HepG2 (cell line): ENCODE results near the gene SLC22A23. TPM values are rescaled to one million over a fixed set of nuclear protein-coding genes. Genes with fewer than 3 reads are reported as not detected.

Experiments
- ATAC-seq: fragments of 200-7000 bp; cut with Tn5 transposase; 3 replicates; pipeline ENCODE4 v1.9.1; 2020; ENCODE audit warnings: mild to moderate bottlenecking, moderate library complexity
- BruUV-seq: library from RNA; stranded (reverse); fragments of 400-500 nt; replicated peaks from 2 replicates; lab custom pipeline; 2021; lab: Mats Ljungman, UMichigan
- CTCF ChIA-PET: fragments of 300-600 bp; formaldehyde crosslinking; extraction: SDS; loops from one replicate; lab custom pipeline; 2021; ENCODE audit warnings: low total read pairs, inconsistent platforms, low intra/inter-chr PET ratio; lab: Yijun Ruan, JAX
- POLR2A ChIA-PET: fragments of 350-600 bp; sonication (Branson Sonifier 250); formaldehyde crosslinking; loops from one replicate; lab custom pipeline; 2020; ENCODE audit warnings: antibody characterized with exemption, inconsistent platforms; lab: Yijun Ruan, JAX
- DNase-seq: peaks from one replicate; pipeline ENCODE4 v3.0.0-alpha.2; 2015; ENCODE audit warnings: low spot score
- FAIRE-seq: peaks from 3 replicates; lab custom pipeline; 2011; peaks lifted over from hg19 to GRCh38; lab: Jason Lieb, UNC
- H2AFZ ChIP-seq: one replicate; pipeline ENCODE4 v1.6.1; 2011; ENCODE audit warnings: low read length, inconsistent platforms
- H3K27ac ChIP-seq: fragments of 300-600 bp; 3 replicates; pipeline ENCODE4 v1.8.0; 2011; ENCODE audit warnings: mixed run types, mild to moderate bottlenecking, mixed read lengths, low read length, inconsistent platforms; ENCODE audit not compliant: insufficient read depth; ENCODE audit errors: extremely low read length
- H3K27me3 ChIP-seq, 2 experiments: fragments of 200-600 bp in 1 of 2; 2 replicates in 1 of 2; 3 replicates in 1 of 2; pipeline versions ENCODE4 v1.6.0 to v1.8.0; 2011; ENCODE audit warnings: low read length in 2 of 2, mild to moderate bottlenecking in 2 of 2, moderate library complexity in 2 of 2, inconsistent platforms in 1 of 2; ENCODE audit not compliant: insufficient read depth in 2 of 2, control insufficient read depth in 1 of 2
- H3K36me3 ChIP-seq, 2 experiments: fragments of 200-600 bp in 1 of 2; replicated peaks in 1 of 2; 2 replicates in 1 of 2; 3 replicates in 1 of 2; pipeline versions ENCODE4 v1.5.1 to v1.8.0; 2011; ENCODE audit warnings: low read length in 2 of 2, inconsistent platforms in 1 of 2; ENCODE audit not compliant: insufficient read depth in 2 of 2, control insufficient read depth in 1 of 2
- H3K4me1 ChIP-seq: 2 replicates; pipeline ENCODE4 v1.5.1; 2012; ENCODE audit warnings: low read length, inconsistent platforms; ENCODE audit not compliant: insufficient read depth
- H3K4me2 ChIP-seq: 2 replicates; pipeline ENCODE4 v1.6.0; 2011; ENCODE audit warnings: low read depth, low read length, inconsistent platforms
- H3K4me3 ChIP-seq, 3 experiments: fragments of 200-600 bp in 1 of 3; sonication (generic), shearing (Covaris generic) in 1 of 3; replicated peaks in 1 of 3; 2 replicates each; pipeline ENCODE4 v1.5.1; 2011 to 2016; ENCODE audit warnings: low read length in 3 of 3, inconsistent platforms in 2 of 3, low read depth in 2 of 3, mild to moderate bottlenecking in 2 of 3, control low read depth in 1 of 3, mixed read lengths in 1 of 3; ENCODE audit not compliant: insufficient read depth in 1 of 3
- H3K79me2 ChIP-seq: one replicate; pipeline ENCODE4 v1.6.1; 2011; ENCODE audit warnings: low read length, inconsistent platforms; ENCODE audit not compliant: insufficient read depth
- H3K9ac ChIP-seq: 2 replicates; pipeline ENCODE4 v1.6.0; 2011; ENCODE audit warnings: mild to moderate bottlenecking, low read depth, low read length, inconsistent platforms; ENCODE audit not compliant: insufficient read depth
- H3K9me3 ChIP-seq: 2 replicates; pipeline ENCODE4 v1.5.1; 2012; ENCODE audit warnings: mild to moderate bottlenecking, low read length
- H4K20me1 ChIP-seq: 2 replicates; pipeline ENCODE4 v1.6.0; 2011; ENCODE audit warnings: inconsistent platforms, mild to moderate bottlenecking, low read length, moderate library complexity; ENCODE audit not compliant: insufficient read depth
- AKAP8 ChIP-seq: sonication (generic); formaldehyde crosslinking; IDR thresholded peaks from 2 replicates; pipeline ENCODE4 v1.5.1; 2020; ENCODE audit warnings: mild to moderate bottlenecking, missing genetic modification reagents
- ATF6 ChIP-seq: sonication (generic); formaldehyde crosslinking; conservative IDR thresholded peaks from 2 replicates; pipeline ENCODE4 v1.4.0; 2020; ENCODE audit warnings: missing genetic modification reagents
- IKZF4 ChIP-seq: sonication (generic); formaldehyde crosslinking; IDR thresholded peaks from 2 replicates; pipeline ENCODE4 v1.5.1; 2020; ENCODE audit warnings: borderline replicate concordance, mild to moderate bottlenecking, low read depth, missing genetic modification reagents; ENCODE audit errors: not compliant biosample characterization
- NFAT5 ChIP-seq: sonication (generic); formaldehyde crosslinking; IDR thresholded peaks from 2 replicates; pipeline ENCODE4 v1.4.0; 2020; ENCODE audit warnings: missing genetic modification reagents
- RELA ChIP-seq: sonication (generic); formaldehyde crosslinking; IDR thresholded peaks from 2 replicates; pipeline ENCODE4 v1.4.0; 2020; ENCODE audit warnings: missing genetic modification reagents
- TBP ChIP-seq: sonication (generic); formaldehyde crosslinking; IDR thresholded peaks from 2 replicates; pipeline ENCODE4 v1.5.0; 2020; ENCODE audit warnings: missing genetic modification reagents
- ZBTB44 ChIP-seq: sonication (generic); formaldehyde crosslinking; IDR thresholded peaks from 2 replicates; pipeline ENCODE4 v1.4.0; 2020; ENCODE audit warnings: missing genetic modification reagents
- ZBTB7A ChIP-seq: sonication (generic); formaldehyde crosslinking; IDR thresholded peaks from 2 replicates; pipeline ENCODE4 v1.8.0; 2022; ENCODE audit warnings: mild to moderate bottlenecking, missing genetic modification reagents
- ZNF280D ChIP-seq: sonication (generic); formaldehyde crosslinking; IDR thresholded peaks from 2 replicates; pipeline ENCODE4 v1.5.1; 2020; ENCODE audit warnings: mild to moderate bottlenecking, missing genetic modification reagents
- ZNF337 ChIP-seq: sonication (generic); formaldehyde crosslinking; IDR thresholded peaks from 2 replicates; pipeline ENCODE4 v1.5.1; 2020; ENCODE audit warnings: missing genetic modification reagents, low read depth, mild to moderate bottlenecking, borderline replicate concordance
- WGBS: methylation state at CpG from one replicate; pipeline ENCODE4 v1.1.6; 2017; ENCODE audit warnings: low lambda C conversion rate; 5-methylcytosine and 5-hydroxymethylcytosine counted together
- in situ Hi-C: cut with HindIII; loops from 2 replicates; pipeline ENCODE4 v1.10.0; 2017; ENCODE audit warnings: low pct_unique_long_range_greater_than_20kb; ENCODE audit not compliant: extremely low pct_ligation_motif_present
- intact Hi-C: fragments of 100-400 bp; cut with micrococcal nuclease; formaldehyde crosslinking; loops from one replicate; pipeline ENCODE4 v1.10.0; 2022; ENCODE audit not compliant: unreplicated experiment
- polyA plus RNA-seq, 8 experiments: library from polyadenylated mRNA; depleted of rRNA in 3 of 8; stranded (reverse) in 7 of 8; unstranded in 1 of 8; fragments of >200 nt; fragmentation: Illumina TruSeq in 4 of 8; extraction: Trizol in 4 of 8; gene quantifications; 2 replicates each; pipeline versions ENCODE4 v1.2.1 to v1.2.3, GENCODE V29; 2011 to 2016; ENCODE audit warnings: low read depth in 4 of 8, missing spikeins in 1 of 8, mixed read lengths in 1 of 8; ENCODE audit not compliant: insufficient read depth in 1 of 8
- total RNA-seq, 5 experiments: library from RNA; depleted of rRNA; stranded (reverse); fragments of >200 nt; fragmentation: Illumina TruSeq; extraction: Trizol; gene quantifications; 2 replicates each; pipeline ENCODE4 v1.2.3, GENCODE V29; 2016; ENCODE audit warnings: low read depth in 1 of 5

The SLC22A23 gene
- total and polyA plus RNA-seq, 2 of the 13 experiments (the other 11 are each of a cell fraction or from before 2014, with no cell fraction given), result 11.8 to 17.5 TPM

GRCh38 chr6:3356056-3356823, 100.6 kb downstream of the SLC22A23 start:
- peak; percentile 56 for ATAC-seq
- peak overlapping the region; percentile 80 for H3K9ac ChIP-seq
- peak overlapping the region; percentile 98 for H3K27ac ChIP-seq
- H3K9me3 ChIP-seq, result no peaks in the 10 kb centered on the region
- BruUV-seq, result TSS peak; percentile 89
- peak; percentile 65 for DNase-seq
- peak overlapping the region; percentile 12 to 47 (median 17); a peak in 5 of 6 replicates for H3K4me3 ChIP-seq
- ChIA-PET CTCF (no interaction called here), POLR2A (interaction anchor here (1.1 to 4.4 kb wide), 12 partner anchors 10 to 557 kb away, joined by 3 to 68 read pairs (median 8); partner anchors contain the start of gene SLC22A23)
- 7% methylated on average over 24 of the region's 24 CpGs for WGBS
- H3K36me3 ChIP-seq, result peaks cover 9 to 20% of the 10 kb centered on the region in 2 experiments; a peak in 3 of 5 replicates
- in situ Hi-C loops, result loop anchor here (5.0 kb wide), 1 partner anchor 101 kb away; the partner anchor contains the start of gene SLC22A23
- peak; percentile 82 for FAIRE-seq
- intact Hi-C loops, result loop anchor here (1.0 to 5.0 kb wide), 2 partner anchors 47 to 101 kb away; partner anchors contain the start of gene SLC22A23
- no peaks in the 10 kb centered on the region for H4K20me1 ChIP-seq
- peaks cover 89% of the 10 kb centered on the region for H3K4me1 ChIP-seq
- H3K4me2 ChIP-seq, result peak overlapping the region; percentile 81
- H3K27me3 ChIP-seq, result no peaks in the 10 kb centered on the region
- H2AFZ ChIP-seq, result no peak overlapping the region
- peaks cover 75% of the 10 kb centered on the region for H3K79me2 ChIP-seq
- TF ChIP-seq ZBTB7A (CRISPR knock-in tag) (no peak), IKZF4 (no peak), ZNF280D (no peak), RELA (CRISPR knock-in tag) (no peak), NFAT5 (CRISPR knock-in tag) (no peak), TBP (CRISPR knock-in tag) (no peak), ATF6 (CRISPR knock-in tag) (no peak), AKAP8 (CRISPR knock-in tag) (no peak), ZBTB44 (CRISPR knock-in tag) (no peak), ZNF337 (CRISPR knock-in tag) (no peak)
